CD4-positive, CD25-positive, alpha-beta regulatory T cell (primary cell): ENCODE data around the gene MAP3K14. TPM values are rescaled to one million over a fixed set of nuclear protein-coding genes. Genes with fewer than 3 reads are reported as not detected.

ENCODE experiments used
- ATAC-seq, 2 donors: fragments of 150-1000 bp; cut with Tn5 transposase; one replicate each; pipeline ENCODE4 v1.10.0; 2021; ENCODE audit warnings: low read depth in 2 of 2, moderate number of reproducible peaks in 2 of 2, moderate library complexity in 1 of 2
- DNase-seq, 3 donors: peaks; one replicate each; pipeline versions ENCODE4 v3.0.0 to v3.0.0-alpha.2; 2012 to 2022; ENCODE audit warnings: mixed read lengths in 1 of 3
- H3K27ac ChIP-seq: one replicate; pipeline ENCODE4 v1.7.0; 2013; ENCODE audit warnings: mild to moderate bottlenecking, low read length; ENCODE audit not compliant: insufficient read depth, poor library complexity, severe bottlenecking
- H3K27me3 ChIP-seq: one replicate; pipeline ENCODE4 v1.7.0; 2013; ENCODE audit warnings: low read length; ENCODE audit not compliant: control insufficient read depth, insufficient read depth
- H3K36me3 ChIP-seq: one replicate; pipeline ENCODE4 v1.7.0; 2013; ENCODE audit warnings: mild to moderate bottlenecking, low read length, moderate library complexity; ENCODE audit not compliant: control insufficient read depth, insufficient read depth
- H3K4me1 ChIP-seq: 2 replicates; pipeline ENCODE4 v1.7.0; 2013; ENCODE audit warnings: mild to moderate bottlenecking, low read length; ENCODE audit not compliant: insufficient read depth, control insufficient read depth, poor library complexity, severe bottlenecking
- H3K4me3 ChIP-seq: one replicate; pipeline ENCODE4 v1.7.0; 2013; ENCODE audit warnings: low read depth, mild to moderate bottlenecking, low read length, moderate library complexity
- H3K9me3 ChIP-seq, 2 experiments: 1 replicate in 1 of 2; 2 replicates in 1 of 2; pipeline ENCODE4 v1.7.0; 2013; ENCODE audit warnings: low read length in 2 of 2, mild to moderate bottlenecking in 1 of 2, moderate library complexity in 1 of 2; ENCODE audit not compliant: control insufficient read depth in 2 of 2
- H3K27ac Mint-ChIP-seq, 3 donors: one replicate each; pipeline ENCODE4 v1.8.0; 2020 to 2022; ENCODE audit warnings: mild to moderate bottlenecking in 3 of 3, mixed read lengths in 3 of 3, moderate library complexity in 2 of 3
- H3K27me3 Mint-ChIP-seq: one replicate; pipeline ENCODE4 v1.8.0; 2022; ENCODE audit warnings: mild to moderate bottlenecking, mixed read lengths
- H3K36me3 Mint-ChIP-seq: one replicate; pipeline ENCODE4 v1.8.0; 2020; ENCODE audit warnings: mixed read lengths
- H3K4me1 Mint-ChIP-seq, 4 donors: one replicate each; pipeline ENCODE4 v1.8.0; 2020 to 2022; ENCODE audit warnings: mixed read lengths in 4 of 4, mild to moderate bottlenecking in 1 of 4
- H3K4me3 Mint-ChIP-seq, 4 donors: one replicate each; pipeline ENCODE4 v1.8.0; 2020 to 2022; ENCODE audit warnings: mild to moderate bottlenecking in 4 of 4, mixed read lengths in 4 of 4, moderate library complexity in 3 of 4
- H3K9me3 Mint-ChIP-seq, 7 donors: one replicate each; pipeline ENCODE4 v1.8.0; 2020 to 2022; ENCODE audit warnings: mixed read lengths in 7 of 7, mild to moderate bottlenecking in 3 of 7, moderate library complexity in 2 of 7
- polyA plus RNA-seq, 4 donors: library from polyadenylated mRNA; unstranded; fragments of 300-500 nt; fragmentation: Illumina TruSeq; gene quantifications; one replicate each; pipeline ENCODE4 v1.2.3, GENCODE V29; 2021
- total RNA-seq: library from RNA; stranded (reverse); gene quantifications from one replicate; pipeline ENCODE4 v1.2.3, GENCODE V29; 2022

Gene MAP3K14
- total and polyA plus RNA-seq, 5 donors from 2014 or later: 5.9 to 61.3 (median 7.2) TPM

- H3K27ac Mint-ChIP-seq: peak overlapping the region; percentile 99 to 100 (median 100)
- peaks cover under 1% of the 10 kb centered on the region for H3K36me3 ChIP-seq
- no peak for ATAC-seq
- peak overlapping the region; percentile 91 for H3K4me3 ChIP-seq
- H3K4me1 ChIP-seq: peaks cover 84% of the 10 kb centered on the region
- H3K9me3 Mint-ChIP-seq: no peaks in the 10 kb centered on the region
- DNase-seq: peak in 2 of 3 donors; percentile 35 to 59
- peaks cover 0 to 67% (median 30%) of the 10 kb centered on the region in 4 donors for H3K4me1 Mint-ChIP-seq
- H3K27me3 Mint-ChIP-seq: peaks cover 18% of the 10 kb centered on the region
- peak overlapping the region; percentile 98 for H3K27ac ChIP-seq
- H3K27me3 ChIP-seq: no peaks in the 10 kb centered on the region
- no peaks in the 10 kb centered on the region for H3K9me3 ChIP-seq
- H3K4me3 Mint-ChIP-seq: peak overlapping the region; percentile 86 to 100 (median 99)
- H3K36me3 Mint-ChIP-seq: peaks cover 14% of the 10 kb centered on the region
Measured at GRCh38 chr17:45225051-45225700, 91.6 kb downstream of the MAP3K14 start.

DNA sequence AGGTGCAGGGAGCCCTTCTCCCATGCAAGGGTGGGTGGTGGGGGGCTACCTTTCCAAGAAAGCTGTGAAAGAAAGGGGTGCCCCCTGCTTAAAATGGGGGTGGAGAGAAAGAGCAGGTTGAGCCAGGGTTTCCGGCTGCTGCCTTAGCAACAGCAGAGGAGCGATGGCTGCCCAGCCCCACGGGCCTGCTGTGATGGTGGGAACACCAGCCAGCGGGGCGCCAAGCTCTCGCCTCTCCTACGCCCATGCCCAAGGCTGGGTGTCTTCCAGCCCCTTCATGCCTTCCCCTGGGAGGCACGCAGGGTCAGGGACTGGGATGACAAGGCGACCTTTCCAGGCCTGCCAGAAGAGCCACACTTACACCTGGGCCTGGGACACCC lies 92.2 kb downstream of the MAP3K14 start:
- no peaks in the 10 kb centered on the region for H3K9me3 ChIP-seq
- Mint-ChIP-seq H3K9me3 (peaks cover 0 to 2% (median 0%) of the 10 kb centered on the region in 7 donors), H3K27me3 (peaks cover 18% of the 10 kb centered on the region), H3K4me3 (peak overlapping the region; percentile 86 to 100 (median 99)), H3K27ac (peak overlapping the region; percentile 99 to 100 (median 100)), H3K36me3 (peaks cover 14% of the 10 kb centered on the region), H3K4me1 (peaks cover 0 to 67% (median 34%) of the 10 kb centered on the region in 4 donors)
- no peaks in the 10 kb centered on the region for H3K36me3 ChIP-seq
- peaks cover 84% of the 10 kb centered on the region for H3K4me1 ChIP-seq
- H3K4me3 ChIP-seq: peak overlapping the region; percentile 91
- H3K27me3 ChIP-seq: no peaks in the 10 kb centered on the region
- DNase-seq (peak in 1 of 3 donors; percentile 55), ATAC-seq (no peak)
- peak overlapping the region; percentile 98 for H3K27ac ChIP-seq

DNA sequence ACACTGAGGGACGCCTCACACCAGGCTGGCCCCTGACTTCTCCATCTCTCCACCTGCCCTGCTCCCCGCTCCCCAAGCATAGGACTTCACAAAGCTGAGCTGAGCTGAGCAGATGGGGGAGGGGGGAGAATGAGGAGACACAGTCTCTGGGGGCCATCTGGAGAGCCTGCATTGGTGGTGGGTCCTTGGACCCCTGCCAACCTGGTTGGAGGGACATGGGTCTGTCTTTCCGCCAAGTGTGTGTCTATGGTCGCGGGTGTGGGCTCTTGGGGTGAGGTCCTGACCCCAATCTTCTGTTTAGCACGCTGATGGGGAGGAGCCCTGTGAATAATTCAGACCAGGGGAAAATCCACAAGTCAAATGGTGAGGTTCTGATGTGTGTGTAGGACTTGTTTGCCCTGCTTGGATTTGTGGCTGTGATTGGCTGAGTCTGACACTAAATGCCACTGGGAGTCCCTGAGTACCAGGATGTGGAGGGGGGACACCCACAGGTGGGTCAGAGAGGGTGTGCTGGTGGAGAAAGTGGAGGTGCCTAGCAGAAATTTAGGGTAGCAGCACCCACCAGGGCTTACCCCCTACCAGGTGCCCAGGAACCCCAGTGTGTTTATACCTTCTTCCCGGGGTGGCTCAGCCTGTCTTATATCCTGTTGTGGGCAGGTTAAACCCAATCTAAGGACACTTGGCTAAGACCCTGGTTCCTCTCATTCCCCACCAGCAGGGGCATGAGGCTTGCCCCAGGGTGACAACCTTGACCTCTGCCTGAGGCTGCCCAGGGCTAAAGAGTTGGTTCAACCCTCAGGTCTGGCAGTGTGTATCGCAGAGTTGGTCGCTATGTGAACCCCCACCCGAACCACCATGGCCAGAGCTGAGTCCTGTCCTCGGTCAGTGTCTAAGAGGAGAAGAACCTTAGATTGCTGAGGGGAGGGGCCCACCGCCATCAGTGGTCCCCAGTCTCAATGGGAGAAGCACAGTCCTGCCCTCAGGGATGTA lies 93.0 kb downstream of the MAP3K14 start:
- Mint-ChIP-seq H3K27ac (peak overlapping the region; percentile 99 to 100 (median 100)), H3K36me3 (peaks cover 15% of the 10 kb centered on the region), H3K9me3 (peaks cover 0 to 2% (median 0%) of the 10 kb centered on the region in 7 donors), H3K4me3 (peak overlapping the region; percentile 86 to 100 (median 99)), H3K27me3 (peaks cover 18% of the 10 kb centered on the region), H3K4me1 (peaks cover 0 to 67% (median 39%) of the 10 kb centered on the region in 4 donors)
- peak overlapping the region; percentile 91 for H3K4me3 ChIP-seq
- peak overlapping the region; percentile 98 for H3K27ac ChIP-seq
- no peaks in the 10 kb centered on the region for H3K27me3 ChIP-seq
- no peak for ATAC-seq
- H3K4me1 ChIP-seq: peaks cover 84% of the 10 kb centered on the region
- H3K36me3 ChIP-seq: no peaks in the 10 kb centered on the region
- no peaks in the 10 kb centered on the region for H3K9me3 ChIP-seq
- DNase-seq: peak in 2 of 3 donors; percentile 24 to 67

DNA sequence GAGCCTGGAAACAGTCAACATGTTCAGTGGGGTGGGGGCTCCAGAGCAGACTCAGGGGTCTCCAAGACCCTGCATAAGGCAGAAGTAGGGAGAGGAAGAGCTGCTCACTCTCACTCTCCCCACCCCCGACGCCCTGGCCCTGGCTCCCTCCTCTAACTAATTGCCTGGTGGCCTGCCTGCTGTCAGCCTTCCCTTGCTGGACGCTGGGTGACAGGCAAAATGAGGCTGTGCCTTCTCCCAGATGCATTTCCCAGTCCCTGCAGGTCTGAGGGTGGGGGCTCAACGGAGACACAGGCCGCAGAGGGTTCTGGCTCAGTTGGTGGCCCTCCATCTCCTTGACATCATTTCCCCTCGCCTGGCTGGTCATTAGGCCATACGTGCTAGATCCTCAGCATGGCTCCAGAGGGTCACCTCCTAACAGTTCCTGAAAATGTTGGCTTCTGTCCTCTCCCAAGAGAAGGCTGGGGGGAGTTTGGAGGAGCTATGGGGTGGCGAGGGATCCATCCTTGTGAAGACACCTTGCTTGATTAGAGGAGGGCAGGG lies 93.8 kb downstream of the MAP3K14 start:
- peak overlapping the region; percentile 99 to 100 (median 100) for H3K27ac Mint-ChIP-seq
- peaks cover 80% of the 10 kb centered on the region for H3K4me1 ChIP-seq
- no peaks in the 10 kb centered on the region for H3K27me3 ChIP-seq
- H3K4me3 Mint-ChIP-seq: peak overlapping the region; percentile 86 to 100 (median 99)
- H3K36me3 ChIP-seq: no peaks in the 10 kb centered on the region
- DNase-seq (no peak), ATAC-seq (no peak)
- peak overlapping the region; percentile 98 for H3K27ac ChIP-seq
- peaks cover 0 to 63% (median 38%) of the 10 kb centered on the region in 4 donors for H3K4me1 Mint-ChIP-seq
- peak overlapping the region; percentile 91 for H3K4me3 ChIP-seq
- peaks cover 17% of the 10 kb centered on the region for H3K36me3 Mint-ChIP-seq
- peaks cover 18% of the 10 kb centered on the region for H3K27me3 Mint-ChIP-seq
- H3K9me3 ChIP-seq: no peaks in the 10 kb centered on the region
- peaks cover 0 to 2% (median 0%) of the 10 kb centered on the region in 7 donors for H3K9me3 Mint-ChIP-seq

DNA sequence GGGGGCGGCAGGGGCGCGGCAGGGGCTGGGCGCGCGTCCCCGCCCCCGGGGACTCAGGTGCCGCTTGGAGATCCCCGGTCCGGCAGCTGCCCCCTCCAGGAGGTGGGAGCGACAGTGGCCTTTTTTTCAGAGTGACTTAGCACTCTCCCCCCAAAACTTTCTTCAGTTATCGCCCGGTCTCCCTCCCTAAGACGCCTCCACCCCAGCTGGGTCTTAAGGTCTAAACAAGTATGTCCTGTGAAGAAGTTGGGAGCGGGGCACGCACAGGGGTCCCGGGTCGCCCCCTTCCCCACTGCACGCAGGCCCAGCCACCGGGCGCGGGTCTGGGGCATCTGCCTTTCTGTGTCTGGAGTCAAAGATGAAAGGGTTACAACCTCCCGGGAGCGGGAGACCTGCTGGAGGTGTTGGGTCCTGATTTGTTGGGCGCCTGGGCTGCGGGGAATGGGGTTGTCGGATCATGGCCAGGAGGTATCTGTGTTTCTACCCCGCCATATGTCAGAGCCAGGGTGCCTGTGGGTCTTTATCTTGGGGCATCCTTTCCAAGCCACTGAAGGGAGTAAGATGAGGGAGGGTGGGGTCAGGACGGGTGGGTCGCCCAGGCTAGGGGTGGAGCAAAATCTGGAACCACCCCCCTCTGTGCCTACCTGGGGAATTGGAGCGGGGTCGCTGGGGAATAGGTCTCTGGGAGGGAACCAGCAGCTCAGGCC lies 94.4 kb downstream of the MAP3K14 start:
- Histone ChIP-seq H3K9me3 (no peaks in the 10 kb centered on the region), H3K4me1 (peaks cover 74% of the 10 kb centered on the region), H3K4me3 (peak overlapping the region; percentile 91), H3K27ac (peak overlapping the region; percentile 98), H3K36me3 (no peaks in the 10 kb centered on the region), H3K27me3 (no peaks in the 10 kb centered on the region)
- H3K9me3 Mint-ChIP-seq: peaks cover 0 to 2% (median 0%) of the 10 kb centered on the region in 7 donors
- peaks cover 18% of the 10 kb centered on the region for H3K27me3 Mint-ChIP-seq
- DNase-seq (peak in 2 of 3 donors; percentile 29 to 79), ATAC-seq (no peak)
- peak overlapping the region; percentile 86 to 100 (median 99) for H3K4me3 Mint-ChIP-seq
- H3K27ac Mint-ChIP-seq: peak overlapping the region; percentile 99 to 100 (median 100)
- peaks cover 0 to 60% (median 37%) of the 10 kb centered on the region in 4 donors for H3K4me1 Mint-ChIP-seq
- peaks cover 17% of the 10 kb centered on the region for H3K36me3 Mint-ChIP-seq

- peaks cover 0 to 2% (median 0%) of the 10 kb centered on the region in 7 donors for H3K9me3 Mint-ChIP-seq
- Histone ChIP-seq H3K9me3 (no peaks in the 10 kb centered on the region), H3K36me3 (no peaks in the 10 kb centered on the region), H3K27ac (peak overlapping the region; percentile 98), H3K4me3 (no peak overlapping the region), H3K27me3 (no peaks in the 10 kb centered on the region), H3K4me1 (peaks cover 69% of the 10 kb centered on the region)
- ATAC-seq (no peak), DNase-seq (no peak)
- H3K4me3 Mint-ChIP-seq: peak overlapping the region in 1 of 4 donors; percentile 86
- H3K27ac Mint-ChIP-seq: no peak overlapping the region
- H3K36me3 Mint-ChIP-seq: peaks cover 18% of the 10 kb centered on the region
- H3K27me3 Mint-ChIP-seq: peaks cover 17% of the 10 kb centered on the region
- peaks cover under 1 to 58% (median 35%) of the 10 kb centered on the region in 4 donors for H3K4me1 Mint-ChIP-seq
Measured at GRCh38 chr17:45222014-45222288, 94.9 kb downstream of the MAP3K14 start.
